Measurements from ENCODE around the gene CLEC1B. TPM values are rescaled to one million over a fixed set of nuclear protein-coding genes. Genes with fewer than 3 reads are reported as not detected.
"Not testable (repeated sequence)": the region's sequence is repeated elsewhere in the genome, so short reads cannot be mapped to it uniquely, and the experiment has no call there.

The CLEC1B gene
- total RNA-seq = not detected

DNA sequence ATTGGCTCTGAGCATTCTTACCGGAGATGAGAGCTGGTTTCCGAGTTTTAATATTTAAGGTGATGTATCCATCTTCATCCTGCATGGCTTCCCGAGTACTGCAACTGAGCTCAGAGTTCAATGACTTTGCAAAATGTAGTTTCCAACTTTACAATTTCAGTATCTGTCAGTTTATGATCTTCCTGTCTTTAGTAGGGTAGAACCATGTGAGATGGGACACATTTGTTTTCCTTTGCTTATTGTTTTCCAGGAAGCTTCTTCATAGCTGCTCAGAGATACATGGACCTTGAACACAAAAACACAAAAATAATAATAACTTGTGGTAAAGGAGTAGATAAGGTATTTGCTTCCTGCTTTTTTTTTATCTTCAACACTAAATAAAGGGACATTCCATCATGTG is at the start of gene CLEC1B:
TSS of gene CLEC1B (minus strand) at position 106 of the 400 bp plus-strand sequence. CDS start at position 85, 21 bp downstream.
- Mint-ChIP-seq H3K4me3 (no peak within 1 kb of the TSS), H3K9me3 (no peaks in the 10 kb centered on the region), H3K4me1 (no peaks in the 10 kb centered on the region), H3K36me3 (ENCODE audit: low read depth) (no peaks in the 10 kb centered on the region), H3K27ac (no peak within 1 kb of the TSS), H3K27me3 (peaks cover 37% of the 10 kb centered on the region)
- POLR2A ChIA-PET = no interaction called here
- CTCF ChIA-PET = interaction anchor here (1.2 to 1.4 kb wide), 2 partner anchors 189 to 248 kb away, joined by 3 to 6 read pairs; no protein-coding TSS in a partner anchor
- no peak for DNase-seq

DNA sequence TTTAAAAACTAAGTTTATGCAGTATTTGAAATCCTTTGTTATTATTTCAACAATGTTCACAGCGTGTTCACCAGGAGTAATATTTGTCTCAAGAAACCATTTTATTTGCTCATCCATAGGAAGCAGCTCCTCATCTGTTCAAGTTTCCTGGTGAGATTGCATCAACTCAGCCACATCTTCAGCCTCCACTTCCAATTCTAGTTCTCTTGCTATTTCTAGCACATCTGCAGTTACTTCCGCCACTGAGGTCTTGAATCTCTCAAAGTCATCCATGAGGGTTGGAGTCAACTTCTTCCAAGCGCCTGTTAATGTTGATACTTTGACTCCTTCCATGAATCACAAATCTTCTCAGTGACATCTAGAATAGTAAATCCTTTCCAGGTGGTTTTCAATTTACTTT is 49.6 kb upstream of the CLEC1B start:
- Mint-ChIP-seq H3K36me3 (ENCODE audit: low read depth) (no peaks in the 10 kb centered on the region), H3K27me3 (peaks cover 23% of the 10 kb centered on the region), H3K4me3 (no peak overlapping the region), H3K4me1 (peaks cover 7% of the 10 kb centered on the region), H3K27ac (no peak overlapping the region), H3K9me3 (no peaks in the 10 kb centered on the region)
- no peak for DNase-seq
- POLR2A ChIA-PET = no interaction called here
- CTCF ChIA-PET = interaction anchor here (0.6 kb wide), 2 partner anchors 222 to 463 kb away, joined by 3 to 5 read pairs; no protein-coding TSS in a partner anchor

DNA sequence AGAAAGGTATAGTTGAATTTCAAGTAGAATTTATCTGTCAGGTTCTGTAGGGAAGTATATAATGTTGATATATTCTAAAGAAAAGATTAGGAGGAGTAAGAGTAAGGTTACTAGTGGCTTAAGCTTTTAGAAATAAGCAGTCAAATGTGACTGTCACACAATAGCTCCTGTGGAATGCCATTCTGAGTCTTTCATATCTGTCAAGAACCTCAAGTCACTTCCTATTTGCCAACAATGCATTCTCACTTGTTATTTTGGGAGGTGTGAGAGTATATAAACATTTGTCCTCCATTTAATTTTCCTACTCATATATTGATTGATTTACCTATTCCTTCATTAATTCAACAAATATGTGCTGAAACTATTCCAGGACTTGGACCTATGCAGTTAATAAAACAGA is 43.2 kb upstream of the CLEC1B start:
- Mint-ChIP-seq H3K36me3 (ENCODE audit: low read depth) (no peaks in the 10 kb centered on the region), H3K27ac (no peak overlapping the region), H3K27me3 (peaks cover 27% of the 10 kb centered on the region), H3K4me3 (no peak overlapping the region), H3K4me1 (no peaks in the 10 kb centered on the region), H3K9me3 (no peaks in the 10 kb centered on the region)
- CTCF ChIA-PET = interaction anchor here (0.9 to 1.2 kb wide), 2 partner anchors 194 to 228 kb away, joined by 3 read pairs; no protein-coding TSS in a partner anchor
- POLR2A ChIA-PET = interaction anchor here (0.6 kb wide), 1 partner anchor 228 kb away, joined by 6 read pairs; no protein-coding TSS in a partner anchor
- no peak for DNase-seq

DNA sequence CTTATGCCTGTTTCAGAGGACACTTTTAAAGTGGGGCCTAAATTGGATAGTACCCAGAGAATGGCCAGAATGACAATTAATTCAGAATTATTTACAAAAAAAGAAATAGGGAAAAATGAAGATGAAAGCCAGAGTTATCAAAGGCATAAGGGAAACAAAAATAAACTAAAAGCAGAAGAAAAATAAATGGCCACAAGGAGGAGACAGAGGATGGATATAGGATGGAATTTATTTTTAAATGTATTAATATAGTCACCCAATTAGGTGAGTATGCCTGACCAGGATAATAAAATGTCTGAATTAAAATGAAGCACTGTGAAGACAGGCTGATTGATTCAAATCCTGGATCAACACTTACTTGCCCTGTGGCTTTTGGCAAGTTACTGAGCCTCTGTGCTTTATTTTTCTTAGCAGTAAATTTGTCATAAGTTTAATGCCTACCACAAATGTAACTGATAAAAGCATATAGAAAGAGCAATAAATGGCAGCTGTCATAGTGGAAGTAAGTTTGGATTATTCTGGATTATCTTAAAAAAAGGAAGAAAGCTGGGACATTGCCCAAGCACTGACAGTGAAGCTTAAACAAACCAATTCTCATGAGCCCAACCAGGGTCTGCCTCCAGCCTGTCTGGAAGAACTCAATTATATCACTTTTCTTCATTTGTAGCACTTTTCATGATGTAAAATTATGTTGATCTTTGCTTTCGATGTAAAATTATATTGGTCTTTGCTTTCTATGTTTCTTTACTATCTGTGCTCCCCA is 35.0 kb upstream of the CLEC1B start:
- CTCF ChIA-PET = no interaction called here
- no peaks in the 10 kb centered on the region for H3K9me3 Mint-ChIP-seq
- POLR2A ChIA-PET = no interaction called here

DNA sequence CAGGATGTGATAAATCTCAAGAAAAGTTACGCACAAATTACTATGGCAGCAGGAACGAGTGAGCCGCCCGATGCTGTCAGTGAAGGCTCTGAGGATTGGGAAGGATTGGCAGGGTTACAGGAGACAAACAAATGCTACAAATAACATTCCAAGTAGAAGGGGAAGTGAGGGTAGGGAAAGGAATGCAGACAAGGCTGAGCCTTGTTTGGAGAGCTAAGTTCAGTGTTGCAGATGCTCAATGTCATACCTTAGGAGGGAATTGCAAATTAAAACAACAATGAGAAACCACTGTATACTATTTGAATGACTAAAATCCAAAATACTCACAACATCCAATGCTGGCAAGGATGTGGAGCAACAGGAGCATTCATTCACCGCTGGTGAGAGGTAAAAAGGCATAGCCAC is 32.9 kb upstream of the CLEC1B start:
- Mint-ChIP-seq H3K27me3 (peaks cover 17% of the 10 kb centered on the region), H3K27ac (no peak overlapping the region), H3K4me1 (no peaks in the 10 kb centered on the region), H3K4me3 (no peak overlapping the region), H3K9me3 (no peaks in the 10 kb centered on the region), H3K36me3 (ENCODE audit: low read depth) (no peaks in the 10 kb centered on the region)
- CTCF ChIA-PET = interaction anchor here (0.7 kb wide), 1 partner anchor 361 kb away, joined by 4 read pairs; no protein-coding TSS in a partner anchor
- POLR2A ChIA-PET = no interaction called here
- DNase-seq = no peak

More for the DNA sequence above, 35.0 kb upstream of the CLEC1B start:
- H3K4me3 Mint-ChIP-seq = no peak overlapping the region
- no peak overlapping the region for H3K27ac Mint-ChIP-seq
- H3K36me3 Mint-ChIP-seq (ENCODE audit: low read depth) = no peaks in the 10 kb centered on the region
- peaks cover 14% of the 10 kb centered on the region for H3K27me3 Mint-ChIP-seq
- no peaks in the 10 kb centered on the region for H3K4me1 Mint-ChIP-seq
- DNase-seq = no peak

DNA sequence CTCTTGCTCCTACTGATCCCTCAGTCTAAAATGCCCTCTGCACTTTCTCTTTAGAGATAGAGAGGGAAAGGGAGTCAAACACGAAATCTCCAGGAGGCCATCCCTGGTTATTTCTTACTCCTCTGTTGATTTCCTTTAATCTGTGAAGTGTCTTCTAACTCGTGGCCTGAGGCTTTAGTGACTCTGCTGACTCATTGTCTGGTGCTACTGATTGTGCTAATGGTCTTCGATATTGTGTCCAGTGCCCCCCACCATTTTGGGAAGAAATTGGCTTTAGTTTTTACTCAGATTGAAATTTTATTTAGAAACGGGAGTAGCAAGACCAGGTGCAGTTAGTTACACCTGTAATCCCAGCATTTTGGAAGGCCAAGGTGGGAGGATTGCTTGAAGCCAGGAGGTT is 32.4 kb upstream of the CLEC1B start:
- CTCF ChIA-PET = no interaction called here

DNA sequence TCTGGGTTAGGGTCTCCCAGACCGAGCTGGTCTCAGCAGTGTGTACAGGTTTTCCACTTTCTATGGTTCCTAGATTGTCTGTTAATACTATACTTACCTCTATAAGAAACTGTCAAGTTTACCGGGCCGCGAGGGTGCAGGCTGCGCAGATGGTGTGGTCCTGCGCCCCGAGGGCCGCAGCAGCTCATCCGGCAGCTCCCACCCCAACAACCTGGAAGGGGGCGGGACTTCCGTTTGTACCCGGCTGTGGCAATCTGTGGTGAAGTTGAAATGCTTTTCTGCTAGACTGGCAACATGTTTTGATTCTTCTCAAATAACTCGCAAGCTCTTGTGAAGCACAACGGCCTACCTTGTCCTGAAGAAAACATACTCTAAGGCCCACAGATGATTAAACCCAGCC is 31.5 kb upstream of the CLEC1B start, which contains the start of gene CLEC9A:
TSS of gene CLEC9A (plus strand) at position 237 of the 400 bp plus-strand sequence. CDS start 22,006 bp downstream, outside the sequence.
- H3K9me3 Mint-ChIP-seq = no peaks in the 10 kb centered on the region
- no peak within 1 kb of the TSS for H3K4me3 Mint-ChIP-seq
- peaks cover 11% of the 10 kb centered on the region for H3K27me3 Mint-ChIP-seq
- POLR2A ChIA-PET = no interaction called here
- H3K4me1 Mint-ChIP-seq = no peaks in the 10 kb centered on the region
- H3K36me3 Mint-ChIP-seq (ENCODE audit: low read depth) = no peaks in the 10 kb centered on the region
- no peak within 1 kb of the TSS for H3K27ac Mint-ChIP-seq
- CTCF ChIA-PET = no interaction called here
- no peak for DNase-seq

More for the DNA sequence above, 32.4 kb upstream of the CLEC1B start:
- no peak overlapping the region for H3K4me3 Mint-ChIP-seq
- H3K27ac Mint-ChIP-seq = no peak overlapping the region
- H3K27me3 Mint-ChIP-seq = peaks cover 15% of the 10 kb centered on the region
- H3K36me3 Mint-ChIP-seq (ENCODE audit: low read depth) = no peaks in the 10 kb centered on the region
- DNase-seq = no peak
- POLR2A ChIA-PET = no interaction called here
- H3K4me1 Mint-ChIP-seq = no peaks in the 10 kb centered on the region
- no peaks in the 10 kb centered on the region for H3K9me3 Mint-ChIP-seq

DNA sequence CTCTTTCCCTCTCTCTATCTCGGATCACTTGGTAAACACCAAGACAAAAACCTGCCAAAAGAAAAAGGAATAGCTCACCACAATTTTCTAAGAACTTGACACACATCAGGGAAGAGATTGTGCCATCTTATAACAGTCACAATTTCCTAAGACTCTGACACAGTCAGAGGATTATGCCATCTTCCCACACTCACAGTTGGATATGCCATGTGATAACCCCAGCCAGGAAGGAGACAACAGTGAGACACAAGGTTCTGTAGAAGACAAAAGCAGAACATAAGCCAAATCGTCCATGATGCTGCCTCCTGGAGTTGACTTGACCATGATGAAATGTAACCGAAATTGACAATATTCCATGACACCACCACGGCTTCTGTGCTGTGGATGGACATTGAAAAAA is 28.8 kb upstream of the CLEC1B start:
- POLR2A ChIA-PET = no interaction called here
- no peak overlapping the region for H3K27ac Mint-ChIP-seq

DNA sequence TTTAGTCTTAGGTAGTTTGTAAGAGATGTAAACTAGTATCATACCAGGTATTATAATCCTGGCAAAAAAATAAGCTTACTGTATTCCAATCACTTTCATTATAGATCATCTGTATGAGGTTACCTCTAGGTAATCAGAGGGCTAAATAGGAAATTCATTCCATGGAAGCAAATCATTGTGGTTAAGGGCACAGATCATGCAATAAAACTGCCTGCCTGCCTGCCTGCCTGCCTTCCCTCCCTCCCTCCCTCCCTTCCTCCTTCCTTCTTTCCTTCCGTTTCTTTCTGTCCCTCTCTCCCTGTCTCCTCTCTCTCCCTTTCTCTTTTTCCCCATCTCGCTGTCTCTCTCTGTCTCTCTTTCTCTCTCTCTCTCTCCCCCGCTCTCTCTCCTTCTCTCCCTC is 28.4 kb upstream of the CLEC1B start:
- Mint-ChIP-seq H3K27ac (no peak overlapping the region), H3K36me3 (ENCODE audit: low read depth) (no peaks in the 10 kb centered on the region), H3K27me3 (peaks cover 12% of the 10 kb centered on the region), H3K9me3 (no peaks in the 10 kb centered on the region), H3K4me3 (no peak overlapping the region), H3K4me1 (no peaks in the 10 kb centered on the region)
- no peak for DNase-seq
- CTCF ChIA-PET = no interaction called here
- POLR2A ChIA-PET = no interaction called here

More for the DNA sequence above, 28.8 kb upstream of the CLEC1B start:
- no peaks in the 10 kb centered on the region for H3K4me1 Mint-ChIP-seq
- no peak for DNase-seq
- no peaks in the 10 kb centered on the region for H3K36me3 Mint-ChIP-seq (ENCODE audit: low read depth)
- CTCF ChIA-PET = no interaction called here
- H3K9me3 Mint-ChIP-seq = no peaks in the 10 kb centered on the region
- peaks cover 12% of the 10 kb centered on the region for H3K27me3 Mint-ChIP-seq
- H3K4me3 Mint-ChIP-seq = no peak overlapping the region

DNA sequence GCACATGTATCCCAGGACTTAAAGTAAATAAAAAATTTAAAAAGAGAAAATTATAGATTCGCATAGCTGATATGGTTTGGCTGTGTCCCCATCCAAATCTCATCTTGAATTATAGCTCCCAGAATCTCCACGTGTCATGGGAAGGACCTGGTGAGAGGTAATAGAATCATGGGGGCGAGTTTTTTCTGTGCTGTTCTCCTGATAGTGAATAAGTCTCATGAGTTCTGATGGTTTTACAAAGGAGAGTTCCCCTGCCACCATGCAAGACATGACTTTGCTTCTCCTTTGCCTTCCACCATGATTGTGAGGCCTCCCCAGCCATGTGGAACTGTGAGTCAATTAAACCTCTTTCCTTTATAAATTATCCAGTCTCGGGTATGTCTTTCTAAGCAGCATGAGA is 27.7 kb upstream of the CLEC1B start:
- CTCF ChIA-PET = interaction anchor here (0.6 kb wide), 1 partner anchor 118 kb away, joined by 3 read pairs; no protein-coding TSS in a partner anchor

DNA sequence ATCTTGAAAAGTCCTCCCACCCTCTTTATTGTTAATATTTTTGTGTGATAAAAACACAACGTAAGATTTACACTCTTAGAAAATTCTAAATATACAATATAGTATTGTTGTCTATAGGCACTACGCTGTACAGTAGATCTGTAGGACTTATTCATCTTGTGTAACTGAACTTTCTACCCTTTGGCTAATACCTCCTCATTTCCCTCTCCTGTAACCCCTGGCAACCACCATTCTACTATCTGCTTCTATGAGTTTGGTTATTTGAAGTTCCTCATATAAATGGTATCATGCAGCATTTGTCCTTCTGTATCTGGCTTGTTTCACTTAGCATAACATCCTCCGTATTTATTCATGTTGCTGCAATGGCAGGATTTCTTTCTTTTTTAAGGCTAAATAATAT is 26.3 kb upstream of the CLEC1B start:
- Mint-ChIP-seq H3K9me3 (no peaks in the 10 kb centered on the region), H3K4me1 (no peaks in the 10 kb centered on the region), H3K27ac (no peak overlapping the region), H3K36me3 (ENCODE audit: low read depth) (no peaks in the 10 kb centered on the region), H3K27me3 (peaks cover 12% of the 10 kb centered on the region), H3K4me3 (no peak overlapping the region)
- no peak for DNase-seq
- ChIA-PET POLR2A (no interaction called here), CTCF (no interaction called here)

More for the DNA sequence above, 27.7 kb upstream of the CLEC1B start:
- DNase-seq; H3K36me3 Mint-ChIP-seq (ENCODE audit: low read depth); H3K27ac Mint-ChIP-seq; H3K4me1 Mint-ChIP-seq; POLR2A ChIA-PET; H3K9me3 Mint-ChIP-seq; H3K4me3 Mint-ChIP-seq: not testable (repeated sequence)
- peaks cover 12% of the 10 kb centered on the region for H3K27me3 Mint-ChIP-seq

DNA sequence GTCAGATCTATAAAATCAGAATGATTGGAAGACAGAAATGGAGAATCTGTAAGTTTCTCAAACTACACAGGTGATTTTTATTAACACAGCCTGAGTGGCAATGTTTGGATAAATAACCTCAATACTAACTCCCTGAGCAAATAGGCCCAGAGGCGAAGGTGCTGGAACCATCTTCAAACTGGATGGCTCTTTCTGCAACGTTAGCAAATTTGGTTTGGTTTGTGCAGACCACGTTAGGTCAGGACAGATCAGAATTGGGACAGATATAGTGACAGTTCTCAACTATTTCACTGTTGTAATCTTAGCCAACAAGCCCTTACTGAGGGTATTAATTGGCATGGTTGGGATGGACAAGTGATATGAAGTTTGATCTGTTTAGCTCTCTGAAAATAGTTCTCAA is 22.4 kb upstream of the CLEC1B start:
- no peak for DNase-seq
- Mint-ChIP-seq H3K36me3 (ENCODE audit: low read depth) (no peaks in the 10 kb centered on the region), H3K4me3 (no peak overlapping the region), H3K9me3 (no peaks in the 10 kb centered on the region), H3K27me3 (peaks cover 4% of the 10 kb centered on the region), H3K4me1 (no peaks in the 10 kb centered on the region), H3K27ac (no peak overlapping the region)
- ChIA-PET CTCF (no interaction called here), POLR2A (no interaction called here)

DNA sequence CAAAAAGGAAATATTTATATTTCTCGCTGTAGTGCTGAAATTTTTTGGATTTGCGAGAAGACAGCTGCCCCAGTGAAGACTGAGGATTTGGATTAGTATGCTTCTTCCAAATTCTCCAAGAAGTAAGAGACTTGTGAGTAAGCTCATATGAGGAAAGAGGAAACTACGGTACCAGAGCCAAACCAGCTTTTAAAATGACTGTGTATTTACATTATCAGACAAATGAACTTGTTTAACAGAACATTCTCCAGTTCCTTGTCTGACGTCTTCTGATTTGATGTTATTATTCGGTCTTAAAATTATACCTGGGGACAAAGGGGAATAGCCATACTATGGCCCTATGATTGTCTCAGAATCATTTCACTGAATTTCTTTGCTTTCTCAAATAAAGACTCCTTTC is 19.5 kb upstream of the CLEC1B start:
- H3K9me3 Mint-ChIP-seq = no peaks in the 10 kb centered on the region
- H3K27ac Mint-ChIP-seq = no peak overlapping the region
- ChIA-PET POLR2A (no interaction called here), CTCF (no interaction called here)
- no peaks in the 10 kb centered on the region for H3K36me3 Mint-ChIP-seq (ENCODE audit: low read depth)
- no peak for DNase-seq
- H3K4me3 Mint-ChIP-seq = no peak overlapping the region
- H3K4me1 Mint-ChIP-seq = no peaks in the 10 kb centered on the region
- peaks cover 15% of the 10 kb centered on the region for H3K27me3 Mint-ChIP-seq

DNA sequence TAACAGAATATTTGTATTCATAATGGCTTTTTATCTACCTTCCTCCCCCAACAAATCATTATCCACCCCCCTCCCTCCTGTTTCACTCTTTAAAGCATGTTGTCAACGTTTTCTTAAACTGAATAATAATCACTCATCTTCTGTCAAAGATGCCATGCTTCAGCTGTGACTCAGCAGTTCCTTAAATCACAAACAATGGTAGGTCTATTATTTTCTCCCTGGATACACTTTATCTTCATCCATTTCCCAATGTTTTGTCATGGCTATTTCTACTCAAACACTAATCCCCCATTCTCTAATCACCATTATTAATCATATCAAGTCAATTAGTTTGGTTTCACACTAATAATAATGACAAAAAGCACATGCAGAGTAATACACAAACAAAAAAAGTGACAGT is 18.0 kb upstream of the CLEC1B start:
- ChIA-PET CTCF (no interaction called here), POLR2A (no interaction called here)
- no peak overlapping the region for H3K27ac Mint-ChIP-seq
- H3K4me3 Mint-ChIP-seq = no peak overlapping the region
- H3K4me1 Mint-ChIP-seq = no peaks in the 10 kb centered on the region
- H3K36me3 Mint-ChIP-seq (ENCODE audit: low read depth) = no peaks in the 10 kb centered on the region
- peaks cover 22% of the 10 kb centered on the region for H3K27me3 Mint-ChIP-seq
- DNase-seq = no peak
- no peaks in the 10 kb centered on the region for H3K9me3 Mint-ChIP-seq

All from activated CD4-positive, alpha-beta T cell treated with anti-CD3 and anti-CD28 coated beads, Interleukin-2, amount 10 ng/mL, durations not matched to agents 7 days and 5 days (primary cell).